DMS153 treated with DMSO at 0.1 percent for 48 hours (cell line): Measurements from ENCODE around the gene MARF1.
"Not testable (repeated sequence)": the region's sequence is repeated elsewhere in the genome, so short reads cannot be mapped to it uniquely, and the experiment has no call there.

Source experiments
- DNase-seq: peaks from one replicate; lab custom pipeline; 2025; ENCODE audit not compliant: unreplicated experiment; lab: John Stamatoyannopoulos, UW

MARF1 gene

DNA sequence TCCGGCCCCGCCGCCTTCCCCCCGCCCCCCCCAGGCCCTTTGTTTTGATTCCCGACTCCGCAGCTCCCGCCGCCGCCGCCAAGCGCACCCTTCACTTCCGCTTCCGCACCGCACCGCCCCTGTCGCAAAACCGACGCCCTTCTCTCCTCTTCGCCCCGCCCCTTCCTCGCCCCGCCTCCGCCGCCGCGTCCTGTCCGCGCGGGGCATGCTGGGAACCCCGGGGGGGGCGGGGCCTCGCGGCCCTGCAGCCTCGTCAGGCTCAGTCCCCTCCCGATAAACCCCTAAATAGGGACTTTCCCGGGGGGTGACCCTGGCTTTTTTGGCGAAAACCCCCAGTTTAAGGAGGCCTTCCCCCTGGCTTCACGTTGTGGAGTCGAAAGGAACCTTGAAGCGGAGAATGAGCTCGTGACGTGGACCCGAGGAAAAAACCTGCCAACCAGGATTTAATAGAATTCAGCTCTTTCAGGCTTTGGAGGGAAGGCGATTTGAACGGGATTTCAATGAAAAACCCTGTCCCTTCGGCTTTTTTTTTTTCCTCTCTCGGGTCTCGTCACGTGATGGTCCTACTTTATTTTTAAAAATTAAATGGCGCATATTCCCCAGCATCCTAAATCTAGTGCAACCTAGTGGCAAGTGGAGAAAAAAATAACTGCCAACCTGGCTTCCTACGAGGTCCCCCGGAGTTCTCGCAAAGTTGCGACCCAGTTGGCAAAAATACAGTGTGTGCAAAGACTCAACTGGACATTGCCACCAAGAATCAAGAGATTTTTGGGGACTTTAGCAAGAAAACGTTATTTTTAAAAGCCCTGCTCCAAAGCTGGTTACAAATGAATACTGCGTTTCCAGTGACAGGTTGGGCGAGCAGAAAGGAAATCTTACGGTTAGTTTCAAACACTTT is at the start of gene MARF1:
Gene MARF1, minus strand, starts transcription at position 107 of the 898 bp plus-strand sequence. CDS start 3,921 bp downstream, outside the sequence.
- peak; percentile 75 for DNase-seq

DNA sequence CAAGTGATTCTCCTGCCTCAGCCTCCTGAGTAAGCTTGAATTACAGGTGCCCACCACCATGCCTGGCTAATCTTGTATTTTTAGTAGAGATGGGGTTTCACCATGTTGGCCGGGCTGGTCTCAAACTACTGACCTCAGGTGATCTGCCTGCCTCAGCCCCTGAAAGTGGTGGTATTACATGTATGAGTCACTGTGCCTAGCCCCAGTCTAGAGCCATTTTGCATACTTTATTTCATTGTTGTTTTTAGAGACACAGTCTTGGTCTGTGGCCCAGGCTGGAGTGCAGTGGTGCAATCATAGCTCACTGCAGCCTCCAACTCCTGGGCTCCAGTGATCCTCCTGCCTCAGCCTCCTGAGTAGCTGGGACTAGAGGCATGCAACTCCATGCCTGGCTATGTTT is 49.6 kb upstream of the MARF1 start:
- not testable (repeated sequence) for DNase-seq

- DNase-seq, result no peak
Measured at GRCh38 chr16:15691046-15691445, 48.1 kb upstream of the MARF1 start.

DNA sequence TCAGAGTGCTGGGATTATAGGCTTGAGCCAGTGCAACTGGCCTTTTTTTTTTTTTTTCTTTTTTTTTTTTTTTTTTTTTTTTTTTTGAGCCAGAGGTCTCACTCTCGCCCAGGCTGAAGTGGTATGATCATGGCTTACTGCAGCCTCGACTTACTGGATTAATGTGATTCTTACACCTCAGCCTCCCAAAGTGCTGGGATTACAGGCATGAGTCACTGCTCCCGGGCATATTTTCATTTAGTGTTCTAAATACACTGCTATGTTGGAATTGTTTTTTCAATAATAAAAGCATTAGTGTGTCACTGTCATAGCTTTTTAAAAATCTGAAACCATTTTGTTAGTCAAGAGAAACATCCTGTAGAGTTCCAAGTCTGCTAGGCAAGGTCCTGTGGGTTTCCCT is 47.3 kb upstream of the MARF1 start:
- no peak for DNase-seq

DNA sequence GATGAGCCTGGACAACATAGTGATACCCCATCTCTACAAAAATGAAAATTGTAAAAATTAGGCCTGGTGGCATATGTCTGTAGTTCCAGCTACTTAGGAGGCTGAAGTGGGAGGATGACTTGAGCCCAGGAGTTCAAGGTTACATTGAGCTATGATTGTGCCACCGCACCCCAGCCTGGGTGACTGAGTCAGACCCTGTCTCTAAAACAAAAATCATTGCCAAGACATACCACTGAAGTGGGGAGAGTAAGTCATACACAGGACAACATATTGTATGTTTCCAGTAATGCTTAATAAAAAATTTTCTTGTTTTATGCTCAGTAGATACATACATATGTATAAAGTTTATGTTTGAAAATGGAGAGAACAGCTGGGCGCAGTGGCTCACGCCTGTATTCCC is 46.3 kb upstream of the MARF1 start:
- no peak for DNase-seq

- no peak for DNase-seq
Measured at GRCh38 chr16:15686287-15686686, 43.3 kb upstream of the MARF1 start.

GRCh38 chr16:15682105-15682570 is 39.2 kb upstream of the MARF1 start:
- no peak for DNase-seq

GRCh38 chr16:15677447-15677846 is 34.5 kb upstream of the MARF1 start:
- no peak for DNase-seq

- DNase-seq, result no peak
Measured at GRCh38 chr16:15676506-15676905, 33.6 kb upstream of the MARF1 start.

DNA sequence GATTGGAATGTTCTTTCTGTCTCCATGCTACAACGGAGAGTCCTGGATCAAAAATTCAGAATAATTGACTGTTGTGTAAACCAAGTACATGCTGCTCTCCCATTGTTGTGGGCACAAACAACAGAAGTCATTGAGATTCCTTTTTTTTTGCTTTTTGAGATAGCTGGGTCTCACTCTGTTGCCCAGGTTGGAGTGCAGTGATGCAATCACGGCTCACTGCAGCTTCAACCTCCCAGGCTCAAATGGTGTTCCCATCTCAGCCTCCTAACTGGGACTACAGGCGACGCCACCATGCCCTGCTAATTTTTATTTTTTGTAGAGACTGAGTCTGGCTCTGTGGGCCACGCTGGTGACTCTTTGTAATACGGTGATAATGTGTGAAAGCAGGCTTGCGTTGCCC is 31.6 kb upstream of the MARF1 start:
- no peak for DNase-seq

GRCh38 chr16:15672514-15673167 is 29.7 kb upstream of the MARF1 start:
- peak; percentile 96 for DNase-seq

- DNase-seq, result not testable (repeated sequence)
Measured at GRCh38 chr16:15672127-15672513, 29.2 kb upstream of the MARF1 start.

DNA sequence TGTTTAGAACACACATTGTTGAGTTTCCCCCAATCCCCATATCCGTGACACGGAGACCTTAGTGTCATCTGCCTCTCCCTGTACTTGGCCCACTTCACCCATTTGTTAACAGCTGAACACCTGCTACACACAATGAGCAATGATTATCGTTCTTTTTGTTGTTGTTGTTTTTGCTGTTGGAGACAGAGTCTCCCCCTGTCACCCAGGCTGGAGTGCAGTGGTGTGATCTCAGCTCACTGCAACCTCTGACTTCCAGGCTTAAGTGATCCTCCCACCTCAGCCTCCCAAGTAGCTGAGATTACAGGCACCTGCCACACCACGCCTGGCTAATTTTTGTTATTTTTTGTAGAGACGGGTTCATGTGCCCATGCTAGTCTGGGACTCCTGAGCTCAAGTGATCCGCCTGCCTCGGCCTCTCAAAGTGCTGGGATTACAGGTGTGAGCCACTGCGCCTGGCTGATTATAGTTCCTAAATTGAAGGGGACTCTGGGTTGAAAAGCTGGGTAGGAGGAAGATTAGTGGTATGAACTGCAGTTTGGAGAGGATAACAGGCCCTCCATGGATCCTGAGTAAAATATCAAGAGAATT is 28.7 kb upstream of the MARF1 start:
- no peak for DNase-seq

- DNase-seq, result no peak
Measured at GRCh38 chr16:15667091-15667742, 24.3 kb upstream of the MARF1 start.

GRCh38 chr16:15665107-15665506 is 22.2 kb upstream of the MARF1 start:
- no peak for DNase-seq

- no peak for DNase-seq
Measured at GRCh38 chr16:15660203-15660601, 17.2 kb upstream of the MARF1 start.

- DNase-seq, result no peak
Measured at GRCh38 chr16:15658556-15658955, 15.6 kb upstream of the MARF1 start.

DNA sequence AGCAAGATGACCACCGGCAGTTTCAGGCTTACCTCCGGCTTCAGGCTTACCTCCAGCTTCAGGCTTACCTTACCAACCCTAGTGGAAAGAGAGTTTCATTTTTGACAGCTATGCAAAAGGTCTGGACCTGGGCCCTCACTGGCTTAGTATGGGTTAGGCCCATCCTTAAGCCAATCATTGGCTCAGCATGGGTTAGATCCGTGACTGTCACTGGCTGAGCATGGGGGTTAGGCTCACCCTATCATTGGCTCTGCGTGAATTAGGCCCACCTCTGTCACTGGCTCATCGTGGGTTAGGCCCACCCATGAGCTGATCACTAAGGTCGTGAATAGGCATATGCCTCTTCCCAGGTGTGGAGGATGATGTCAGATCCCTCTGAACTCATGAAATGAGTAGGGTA is 15.2 kb upstream of the MARF1 start:
- no peak for DNase-seq

DNA sequence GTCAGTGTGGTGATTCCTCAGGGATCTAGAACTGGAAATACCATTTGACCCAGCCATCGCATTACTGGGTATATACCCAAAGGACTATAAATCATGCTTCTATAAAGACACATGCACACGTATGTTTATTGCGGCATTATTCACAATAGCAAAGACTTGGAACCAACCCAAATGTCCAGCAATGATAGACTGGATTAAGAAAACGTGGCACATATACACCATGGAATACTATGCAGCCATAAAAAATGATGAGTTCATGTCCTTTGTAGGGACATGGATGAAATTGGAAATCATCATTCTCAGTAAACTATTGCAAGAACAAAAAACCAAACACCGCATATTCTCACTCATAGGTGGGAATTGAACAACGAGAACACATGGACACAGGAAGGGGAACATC is 12.6 kb upstream of the MARF1 start:
- not testable (repeated sequence) for DNase-seq

GRCh38 chr16:15654591-15654990 is 11.6 kb upstream of the MARF1 start:
- no peak for DNase-seq

DNA sequence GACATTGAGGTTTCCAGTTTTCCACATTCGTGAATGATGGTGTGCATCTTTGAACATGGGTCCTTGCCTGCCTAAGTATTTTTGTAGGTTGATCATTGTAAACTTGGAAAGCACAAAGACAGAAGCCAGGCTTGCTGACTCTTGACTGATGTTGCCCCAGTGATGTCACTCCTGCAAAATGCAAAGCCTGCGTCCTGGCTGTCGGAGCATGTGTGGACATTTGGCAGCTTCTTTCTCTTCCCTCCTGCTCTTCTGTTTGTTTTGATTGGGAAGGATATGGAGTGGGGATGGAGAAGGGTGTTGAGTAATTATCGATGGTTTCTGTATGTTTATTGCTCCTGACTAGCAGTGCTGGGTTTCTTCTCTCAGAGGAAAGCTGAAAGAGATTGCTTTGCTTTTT is 10.3 kb upstream of the MARF1 start:
- DNase-seq, result peak; percentile 16
